A549 (cell line): Measurements from ENCODE around the gene FBN3. TPM values are rescaled to one million over a fixed set of nuclear protein-coding genes. Genes with fewer than 3 reads are reported as not detected.
A peak's percentile ranks its signal among the peaks of the same experiment; 100 is the strongest.

Source experiments
- ATAC-seq, 2 experiments: fragments of 200-7000 bp in 1 of 2; fragments of >200 bp in 1 of 2; cut with Nextera tagmentation in 1 of 2; cut with Tn5 transposase in 1 of 2; 3 replicates each; pipeline versions ENCODE4 v1.8.0 to v1.9.1; 2018 to 2020; ENCODE audit warnings: mild to moderate bottlenecking in 1 of 2, moderate library complexity in 1 of 2
- CTCF ChIA-PET: fragments of 300-600 bp; sonication (Branson Sonifier 250); formaldehyde crosslinking; extraction: SDS; loops from one replicate; lab custom pipeline; 2021; ENCODE audit warnings: antibody characterized with exemption, inconsistent platforms; lab: Yijun Ruan, JAX
- POLR2A ChIA-PET: fragments of 350-600 bp; formaldehyde crosslinking; extraction: SDS; loops from one replicate; lab custom pipeline; 2021; ENCODE audit warnings: antibody characterized with exemption, inconsistent platforms; lab: Yijun Ruan, JAX
- DNase-seq, 2 experiments: peaks; one replicate each; pipeline versions ENCODE4 v3.0.0 to v3.0.0-alpha.2; 2011 to 2016; ENCODE audit warnings: low read depth in 1 of 2, low spot score in 1 of 2
- FAIRE-seq: peaks from 2 replicates; lab custom pipeline; 2011; peaks lifted over from hg19 to GRCh38; lab: Jason Lieb, UNC
- H3K27ac ChIP-seq, 2 experiments: fragments of >200 bp; sonication (Bioruptor Twin); formaldehyde crosslinking; 3 replicates each; pipeline ENCODE4 v1.5.1; 2016 to 2017
- H3K4me1 ChIP-seq: fragments of >200 bp; sonication (Bioruptor Twin); formaldehyde crosslinking; 3 replicates; pipeline ENCODE4 v1.6.1; 2016
- H3K4me2 ChIP-seq: fragments of >200 bp; sonication (Bioruptor Twin); formaldehyde crosslinking; 3 replicates; pipeline ENCODE4 v1.6.1; 2016
- H3K4me3 ChIP-seq: fragments of >200 bp; sonication (Bioruptor Twin); formaldehyde crosslinking; 3 replicates; pipeline ENCODE4 v1.5.1; 2016
- H3K9me3 ChIP-seq: fragments of >200 bp; sonication (Bioruptor Twin); formaldehyde crosslinking; 3 replicates; pipeline ENCODE4 v1.6.1; 2016
- ATOH8 ChIP-seq: fragments of 250-450 bp; sonication (Bioruptor Pico); IDR thresholded peaks from 2 replicates; pipeline ENCODE4 v1.5.0; 2020; ENCODE audit warnings: low read depth, mild to moderate bottlenecking, moderate library complexity
- CHD4 ChIP-seq: fragments of 200-600 bp; sonication (generic); IDR thresholded peaks from 2 replicates; pipeline ENCODE4 v1.6.1; 2016; ENCODE audit warnings: antibody characterized with exemption, mild to moderate bottlenecking, borderline replicate concordance
- EHMT2 ChIP-seq: fragments of 200-600 bp; sonication (generic); IDR thresholded peaks from 2 replicates; pipeline ENCODE4 v1.6.1; 2016; ENCODE audit warnings: antibody characterized with exemption, low read depth, mild to moderate bottlenecking, moderate library complexity
- GATA3 ChIP-seq: IDR thresholded peaks from 2 replicates; pipeline ENCODE4 v1.6.1; 2012; ENCODE audit warnings: borderline replicate concordance
- HES2 ChIP-seq: fragments of >200 bp; sonication (Bioruptor Twin); formaldehyde crosslinking; IDR thresholded peaks from 2 replicates; pipeline ENCODE4 v1.6.1; 2016
- HOXA7 ChIP-seq: fragments of 250-450 bp; sonication (Bioruptor Pico); IDR thresholded peaks from 2 replicates; pipeline ENCODE4 v1.5.0; 2020; ENCODE audit warnings: mild to moderate bottlenecking, moderate library complexity
- HOXB13 ChIP-seq: fragments of 250-450 bp; sonication (Bioruptor Pico); IDR thresholded peaks from 2 replicates; pipeline ENCODE4 v1.5.0; 2020; ENCODE audit warnings: low read depth, mild to moderate bottlenecking, moderate library complexity
- JUN ChIP-seq, 2 experiments: fragments of >200 bp; sonication (Bioruptor Twin); formaldehyde crosslinking; IDR thresholded peaks; 2 replicates in 1 of 2; 3 replicates in 1 of 2; pipeline ENCODE4 v1.6.1; 2016 to 2017
- MAFK ChIP-seq: fragments of 450-650 bp; IDR thresholded peaks from 2 replicates; pipeline ENCODE4 v1.6.1; 2014; ENCODE audit not compliant: partially characterized antibody
- NFE2L2 ChIP-seq: fragments of 150-350 bp; conservative IDR thresholded peaks from 2 replicates; pipeline ENCODE4 v1.6.1; 2014; ENCODE audit warnings: low read length
- PBX3 ChIP-seq: IDR thresholded peaks from 2 replicates; pipeline ENCODE4 v1.6.1; 2012
- PHF8 ChIP-seq: fragments of 200-600 bp; sonication (generic); IDR thresholded peaks from 2 replicates; pipeline ENCODE4 v1.6.1; 2016; ENCODE audit warnings: low read depth, mild to moderate bottlenecking, antibody characterized with exemption, moderate library complexity, borderline replicate concordance
- POLR2A ChIP-seq: IDR thresholded peaks from 2 replicates; pipeline ENCODE4 v1.6.1; 2012; ENCODE audit warnings: mild to moderate bottlenecking, low read length
- RAD21 ChIP-seq, 2 experiments: fragments of >200 bp in 1 of 2; sonication (Bioruptor Twin) in 1 of 2; formaldehyde crosslinking in 1 of 2; IDR thresholded peaks in 1 of 2; conservative IDR thresholded peaks in 1 of 2; 2 replicates in 1 of 2; 3 replicates in 1 of 2; pipeline ENCODE4 v1.6.1; 2012 to 2018; ENCODE audit warnings: inconsistent platforms in 1 of 2
- RFX5 ChIP-seq: fragments of 450-650 bp; IDR thresholded peaks from 2 replicates; pipeline ENCODE4 v1.7.1; 2014; ENCODE audit warnings: antibody characterized with exemption, mild to moderate bottlenecking, moderate library complexity
- RNF2 ChIP-seq: fragments of 200-600 bp; sonication (generic); IDR thresholded peaks from 2 replicates; pipeline ENCODE4 v1.6.1; 2016; ENCODE audit warnings: low read depth, mild to moderate bottlenecking, antibody characterized with exemption, moderate library complexity, borderline replicate concordance
- SREBF2 ChIP-seq: fragments of 450-650 bp; IDR thresholded peaks from 2 replicates; pipeline ENCODE4 v1.6.1; 2014; ENCODE audit warnings: mild to moderate bottlenecking, moderate library complexity
- ZFP36 ChIP-seq: fragments of 450-650 bp; IDR thresholded peaks from 2 replicates; pipeline ENCODE4 v1.6.1; 2014; ENCODE audit warnings: borderline replicate concordance; ENCODE audit not compliant: partially characterized antibody
- ZNF302 ChIP-seq: fragments of 250-450 bp; sonication (Bioruptor Pico); IDR thresholded peaks from 2 replicates; pipeline ENCODE4 v1.9.0; 2021; ENCODE audit warnings: inconsistent platforms, mild to moderate bottlenecking, moderate library complexity
- WGBS: methylation state at CpG from one replicate; pipeline ENCODE4 v1.1.6; 2017; ENCODE audit errors: missing lambda C conversion rate; 5-methylcytosine and 5-hydroxymethylcytosine counted together
- polyA plus RNA-seq, 4 experiments: library from polyadenylated mRNA; depleted of rRNA in 3 of 4; stranded (reverse); fragments of >200 nt; fragmentation: RNase III in 1 of 4; extraction: RNeasy Plus Mini Kit Qiagen cat#74134 plus additional on column Dnase treatment in 1 of 4; gene quantifications; 2 replicates in 3 of 4; 3 replicates in 1 of 4; pipeline ENCODE4 v1.2.3, GENCODE V29; 2011 to 2017
- TF ChIP-seq, protein P1 (sequence below): IDR thresholded peaks from 2 replicates; pipeline ENCODE4 v1.6.1; 2012; ENCODE audit warnings: low read depth, borderline replicate concordance

FBN3 gene
- polyA plus RNA-seq, 2 of the 4 experiments (the other 2 are of a cell fraction), result not detected

DNA sequence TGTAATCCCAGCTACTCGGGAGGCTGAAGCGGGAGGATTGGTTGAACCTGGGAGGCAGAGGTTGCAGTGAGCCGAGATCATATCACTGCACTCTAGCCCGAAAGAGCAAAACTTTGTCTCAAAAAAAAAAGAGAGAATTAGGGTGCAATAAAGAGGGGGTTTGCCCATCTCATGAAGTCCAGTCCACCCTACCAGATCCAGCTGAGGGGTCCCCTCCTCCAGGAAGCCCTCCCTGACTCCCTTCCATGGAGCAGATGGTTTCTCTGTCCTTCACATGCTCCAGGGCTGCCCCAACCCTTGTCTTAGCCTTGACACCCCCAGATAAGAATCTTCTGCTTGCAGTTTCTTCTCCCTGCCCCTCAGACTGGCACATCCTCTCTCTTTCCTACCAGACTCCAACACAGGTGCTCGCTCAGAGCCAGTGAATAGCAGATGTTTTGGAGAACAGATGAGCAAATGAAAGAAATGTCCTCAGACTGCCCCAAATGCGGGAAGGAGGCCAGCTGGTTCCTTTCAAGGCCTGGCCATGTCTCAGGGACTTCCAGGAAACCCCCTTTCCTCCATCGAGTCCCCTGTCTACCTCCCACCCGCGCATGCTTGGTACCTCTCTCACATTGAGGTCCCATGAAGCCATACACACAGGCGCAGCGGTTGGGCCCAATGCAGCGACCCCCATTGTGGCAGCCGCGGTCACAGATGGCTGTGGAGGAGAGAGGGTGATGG, 5.0 kb downstream of the FBN3 start:
- DNase-seq (no peak), ATAC-seq (no peak), FAIRE-seq (no peak)
- H3K4me2 ChIP-seq, result no peak overlapping the region
- no peak overlapping the region for H3K4me3 ChIP-seq
- ChIA-PET POLR2A (no interaction called here), CTCF (interaction anchor here (1.5 to 2.3 kb wide), 2 partner anchors 14 to 142 kb away, joined by 5 to 10 read pairs; no protein-coding TSS in a partner anchor)
- no peaks in the 10 kb centered on the region for H3K9me3 ChIP-seq
- H3K27ac ChIP-seq, result no peak overlapping the region
- H3K4me1 ChIP-seq, result peaks cover 4% of the 10 kb centered on the region; the same call in 1 of the 3 replicates
- 64% methylated on average over 9 of the region's 14 CpGs for WGBS
- TF ChIP-seq JUN (IDR thresholded peaks at IDR 0.05), result no peak
- peak; percentile 33 for TF ChIP-seq ZFP36

DNA sequence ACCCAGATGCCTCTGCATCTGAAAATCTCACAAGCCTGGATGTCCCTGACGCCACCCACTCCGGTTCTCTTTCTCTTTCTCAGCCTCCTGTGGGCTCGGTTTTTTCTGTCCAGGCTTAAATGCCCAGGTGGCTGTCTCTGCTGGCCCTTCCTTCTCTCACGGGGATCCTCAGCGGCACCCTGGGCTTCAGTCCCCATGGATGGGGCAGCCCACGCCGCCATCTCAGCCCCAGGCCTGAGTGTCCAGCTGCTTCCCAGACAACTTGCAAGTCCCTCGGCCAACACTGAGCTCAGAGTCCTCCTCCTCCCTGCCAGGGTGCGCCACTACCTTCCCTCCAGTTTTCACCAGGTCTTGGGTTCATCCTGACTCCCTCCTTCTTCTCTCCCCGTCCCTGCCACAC, 6.4 kb downstream of the FBN3 start:
- TF ChIP-seq HOXA7 (no peak), NFE2L2 (no peak), SREBF2 (no peak), ATOH8 (CRISPR knock-in tag) (no peak), ZFP36 (no peak), EHMT2 (no peak)
- Histone ChIP-seq H3K4me1 (no peaks in the 10 kb centered on the region), H3K4me3 (no peak overlapping the region), H3K27ac (no peak overlapping the region), H3K4me2 (no peak overlapping the region), H3K9me3 (no peaks in the 10 kb centered on the region)
- no peak; a peak in 1 of 6 replicates for ATAC-seq
- POLR2A ChIA-PET, result no interaction called here
- FAIRE-seq, result no peak
- CTCF ChIA-PET, result no interaction called here
- WGBS, result 68% methylated on average over 10 of the region's 10 CpGs
- no peak for DNase-seq

- no peak for ATAC-seq
- Histone ChIP-seq H3K9me3 (no peaks in the 10 kb centered on the region), H3K27ac (no peak overlapping the region), H3K4me2 (no peak overlapping the region), H3K4me3 (no peak overlapping the region), H3K4me1 (no peaks in the 10 kb centered on the region)
- ChIA-PET POLR2A (no interaction called here), CTCF (no interaction called here)
- no peak for DNase-seq
- FAIRE-seq, result no peak
- WGBS, result 70% methylated on average over 5 of the region's 6 CpGs
- TF ChIP-seq ATOH8 (CRISPR knock-in tag) (no peak), HES2 (no peak), RAD21 (conservative IDR thresholded peaks at IDR 0.05 in 1 of 2, IDR thresholded peaks at IDR 0.05 in 1 of 2) (no peak), PBX3 (no peak), CHD4 (no peak), GATA3 (no peak), MAFK (no peak), ZNF302 (CRISPR knock-in tag) (no peak), HOXB13 (no peak), PHF8 (no peak), RFX5 (no peak), NFE2L2 (no peak), RNF2 (no peak), POLR2A (no peak)
- TF ChIP-seq, protein P1, sequence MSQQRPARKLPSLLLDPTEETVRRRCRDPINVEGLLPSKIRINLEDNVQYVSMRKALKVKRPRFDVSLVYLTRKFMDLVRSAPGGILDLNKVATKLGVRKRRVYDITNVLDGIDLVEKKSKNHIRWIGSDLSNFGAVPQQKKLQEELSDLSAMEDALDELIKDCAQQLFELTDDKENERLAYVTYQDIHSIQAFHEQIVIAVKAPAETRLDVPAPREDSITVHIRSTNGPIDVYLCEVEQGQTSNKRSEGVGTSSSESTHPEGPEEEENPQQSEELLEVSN, result no peak
These were observed 6.9 kb downstream of the FBN3 start for GRCh38 chr19:8142513-8142900.
